Panc1 (cell line): Measurements from ENCODE around the gene GRM2. TPM values are rescaled to one million over a fixed set of nuclear protein-coding genes. Genes with fewer than 3 reads are reported as not detected.
A peak's percentile ranks its signal among the peaks of the same experiment; 100 is the strongest.

ENCODE experiments used
- ATAC-seq: fragments of 200-7000 bp; cut with Tn5 transposase; 2 replicates; pipeline ENCODE4 v1.9.1; 2020; ENCODE audit warnings: mild to moderate bottlenecking, moderate library complexity
- BruUV-seq: library from RNA; stranded (reverse); fragments of 400-500 nt; replicated peaks from 2 replicates; lab custom pipeline; 2021; lab: Mats Ljungman, UMichigan
- CTCF ChIA-PET: fragments of 300-600 bp; sonication (Branson Sonifier 250); formaldehyde crosslinking; loops from one replicate; lab custom pipeline; 2022; ENCODE audit warnings: antibody characterized with exemption; lab: Charles Lee
- POLR2A ChIA-PET: fragments of 300-600 bp; sonication (Branson Sonifier 250); formaldehyde crosslinking; loops from one replicate; lab custom pipeline; 2022; ENCODE audit warnings: antibody characterized with exemption; lab: Charles Lee
- DNase-seq: peaks from one replicate; pipeline ENCODE4 v3.0.0-alpha.2; 2010; ENCODE audit warnings: low read depth, low spot score
- H3K27ac ChIP-seq: 2 replicates; pipeline ENCODE4 v1.5.1; 2011; ENCODE audit warnings: mild to moderate bottlenecking, low read length, inconsistent platforms
- H3K27me3 ChIP-seq: fragments of 200-500 bp; sonication (Bioruptor generic); 2 replicates; pipeline ENCODE4 v1.6.0; 2014; ENCODE audit warnings: low read length, inconsistent platforms; ENCODE audit not compliant: control insufficient read depth, insufficient read depth
- H3K36me3 ChIP-seq: fragments of 200-500 bp; sonication (Bioruptor generic); 2 replicates; pipeline ENCODE4 v1.5.1; 2014; ENCODE audit warnings: inconsistent platforms, mild to moderate bottlenecking, low read length, moderate library complexity; ENCODE audit not compliant: control insufficient read depth, insufficient read depth
- H3K4me1 ChIP-seq: 2 replicates; pipeline ENCODE4 v1.5.1; 2011; ENCODE audit warnings: inconsistent platforms, mild to moderate bottlenecking, low read length, moderate library complexity; ENCODE audit not compliant: control insufficient read depth, insufficient read depth
- H3K4me3 ChIP-seq, 2 experiments: 2 replicates each; pipeline ENCODE4 v1.5.1; 2011 to 2012; ENCODE audit warnings: low read depth in 2 of 2, low read length in 2 of 2, mild to moderate bottlenecking in 2 of 2, inconsistent platforms in 1 of 2, moderate library complexity in 1 of 2
- H3K9me3 ChIP-seq: fragments of 200-500 bp; sonication (Bioruptor generic); 2 replicates; pipeline ENCODE4 v1.5.1; 2014; ENCODE audit warnings: low read depth, mild to moderate bottlenecking, inconsistent platforms, low read length, moderate library complexity; ENCODE audit not compliant: control insufficient read depth, insufficient read depth
- POLR2AphosphoS5 ChIP-seq: IDR thresholded peaks from 2 replicates; pipeline ENCODE4 v1.6.1; 2012; ENCODE audit warnings: mild to moderate bottlenecking, low read depth, low read length, moderate library complexity
- SIN3A ChIP-seq: IDR thresholded peaks from 2 replicates; pipeline ENCODE4 v1.6.1; 2012; ENCODE audit warnings: low read depth, mild to moderate bottlenecking, low read length, moderate library complexity, borderline replicate concordance; ENCODE audit not compliant: insufficient read depth
- TCF7L2 ChIP-seq: IDR thresholded peaks from 2 replicates; pipeline ENCODE4 v1.6.1; 2011; ENCODE audit warnings: mild to moderate bottlenecking, low read depth, low read length, inconsistent platforms
- in situ Hi-C: cut with HindIII; loops from 2 replicates; pipeline ENCODE4 v1.10.0; 2016; ENCODE audit warnings: low sequenced_read_pairs, low pct_unique_long_range_greater_than_20kb
- intact Hi-C: fragments of 100-400 bp; cut with micrococcal nuclease; formaldehyde crosslinking; loops from one replicate; pipeline ENCODE4 v1.10.0; 2022; ENCODE audit not compliant: unreplicated experiment
- total RNA-seq: library from RNA; stranded (reverse); gene quantifications from one replicate; pipeline ENCODE4 v1.2.1, GENCODE V29; 2021; ENCODE audit not compliant: unreplicated experiment
- TF ChIP-seq, protein P1 (sequence below): fragments of 450-650 bp; IDR thresholded peaks from 2 replicates; pipeline ENCODE4 v1.5.1; 2017; ENCODE audit warnings: mild to moderate bottlenecking
- TF ChIP-seq, protein P2 (sequence below), 2 experiments: IDR thresholded peaks; 2 replicates each; pipeline ENCODE4 v1.6.1; 2011 to 2012; ENCODE audit warnings: low read depth in 2 of 2, control low read depth in 1 of 2, low read length in 1 of 2, mild to moderate bottlenecking in 1 of 2, moderate library complexity in 1 of 2; ENCODE audit not compliant: insufficient read depth in 1 of 2

Gene GRM2
- total RNA-seq, 1 experiment from 2014 or later = 0.21 TPM

DNA sequence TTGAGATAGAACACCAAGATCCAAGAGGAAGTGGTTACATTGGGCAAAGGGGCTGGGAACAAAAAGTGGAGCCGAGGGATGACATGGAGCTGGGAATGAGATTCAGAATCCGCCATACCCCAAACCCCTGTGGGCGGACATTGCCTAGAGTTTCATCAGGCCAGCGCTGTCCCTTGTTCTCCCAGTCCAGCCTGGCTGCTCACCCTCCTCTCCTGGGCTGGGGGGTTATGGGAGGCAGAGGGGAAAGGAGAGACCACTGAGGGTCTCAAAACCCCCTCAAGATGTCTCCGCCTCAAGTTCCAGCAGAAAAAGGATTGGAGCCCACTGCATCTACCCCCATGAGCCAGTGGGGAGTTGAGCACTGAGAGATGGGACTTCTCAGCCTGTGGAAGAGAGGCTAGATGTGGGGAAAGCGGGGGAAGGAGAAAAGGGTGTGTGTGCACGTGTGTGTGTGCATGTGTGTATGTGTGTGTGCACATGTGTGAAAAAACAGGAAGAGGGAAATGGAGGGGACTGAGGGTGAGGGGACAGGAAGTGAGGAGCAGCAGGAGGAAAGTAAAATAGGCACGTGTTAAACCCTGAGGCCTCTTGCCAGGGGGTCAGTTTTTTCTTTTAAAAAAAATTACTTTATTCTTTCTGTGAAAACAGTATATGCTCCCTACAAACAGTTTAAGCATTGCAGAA, 14.3 kb downstream of the GRM2 start:
- Histone ChIP-seq H3K9me3 (no peaks in the 10 kb centered on the region), H3K36me3 (no peaks in the 10 kb centered on the region), H3K4me1 (no peaks in the 10 kb centered on the region), H3K27me3 (no peaks in the 10 kb centered on the region; the same call in 1 of the 2 replicates), H3K4me3 (no peak overlapping the region), H3K27ac (no peak overlapping the region)
- CTCF ChIA-PET = no interaction called here
- ATAC-seq = no peak
- BruUV-seq = no TSS peak
- in situ Hi-C loops = no loop called here
- POLR2A ChIA-PET = no interaction called here
- intact Hi-C loops = no loop called here
- DNase-seq = no peak
- TF ChIP-seq TCF7L2 = no peak
- TF ChIP-seq, protein P1, sequence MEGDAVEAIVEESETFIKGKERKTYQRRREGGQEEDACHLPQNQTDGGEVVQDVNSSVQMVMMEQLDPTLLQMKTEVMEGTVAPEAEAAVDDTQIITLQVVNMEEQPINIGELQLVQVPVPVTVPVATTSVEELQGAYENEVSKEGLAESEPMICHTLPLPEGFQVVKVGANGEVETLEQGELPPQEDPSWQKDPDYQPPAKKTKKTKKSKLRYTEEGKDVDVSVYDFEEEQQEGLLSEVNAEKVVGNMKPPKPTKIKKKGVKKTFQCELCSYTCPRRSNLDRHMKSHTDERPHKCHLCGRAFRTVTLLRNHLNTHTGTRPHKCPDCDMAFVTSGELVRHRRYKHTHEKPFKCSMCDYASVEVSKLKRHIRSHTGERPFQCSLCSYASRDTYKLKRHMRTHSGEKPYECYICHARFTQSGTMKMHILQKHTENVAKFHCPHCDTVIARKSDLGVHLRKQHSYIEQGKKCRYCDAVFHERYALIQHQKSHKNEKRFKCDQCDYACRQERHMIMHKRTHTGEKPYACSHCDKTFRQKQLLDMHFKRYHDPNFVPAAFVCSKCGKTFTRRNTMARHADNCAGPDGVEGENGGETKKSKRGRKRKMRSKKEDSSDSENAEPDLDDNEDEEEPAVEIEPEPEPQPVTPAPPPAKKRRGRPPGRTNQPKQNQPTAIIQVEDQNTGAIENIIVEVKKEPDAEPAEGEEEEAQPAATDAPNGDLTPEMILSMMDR = no peak
- TF ChIP-seq POLR2AphosphoS5 = no peak
- TF ChIP-seq SIN3A = no peak
- TF ChIP-seq, protein P2, sequence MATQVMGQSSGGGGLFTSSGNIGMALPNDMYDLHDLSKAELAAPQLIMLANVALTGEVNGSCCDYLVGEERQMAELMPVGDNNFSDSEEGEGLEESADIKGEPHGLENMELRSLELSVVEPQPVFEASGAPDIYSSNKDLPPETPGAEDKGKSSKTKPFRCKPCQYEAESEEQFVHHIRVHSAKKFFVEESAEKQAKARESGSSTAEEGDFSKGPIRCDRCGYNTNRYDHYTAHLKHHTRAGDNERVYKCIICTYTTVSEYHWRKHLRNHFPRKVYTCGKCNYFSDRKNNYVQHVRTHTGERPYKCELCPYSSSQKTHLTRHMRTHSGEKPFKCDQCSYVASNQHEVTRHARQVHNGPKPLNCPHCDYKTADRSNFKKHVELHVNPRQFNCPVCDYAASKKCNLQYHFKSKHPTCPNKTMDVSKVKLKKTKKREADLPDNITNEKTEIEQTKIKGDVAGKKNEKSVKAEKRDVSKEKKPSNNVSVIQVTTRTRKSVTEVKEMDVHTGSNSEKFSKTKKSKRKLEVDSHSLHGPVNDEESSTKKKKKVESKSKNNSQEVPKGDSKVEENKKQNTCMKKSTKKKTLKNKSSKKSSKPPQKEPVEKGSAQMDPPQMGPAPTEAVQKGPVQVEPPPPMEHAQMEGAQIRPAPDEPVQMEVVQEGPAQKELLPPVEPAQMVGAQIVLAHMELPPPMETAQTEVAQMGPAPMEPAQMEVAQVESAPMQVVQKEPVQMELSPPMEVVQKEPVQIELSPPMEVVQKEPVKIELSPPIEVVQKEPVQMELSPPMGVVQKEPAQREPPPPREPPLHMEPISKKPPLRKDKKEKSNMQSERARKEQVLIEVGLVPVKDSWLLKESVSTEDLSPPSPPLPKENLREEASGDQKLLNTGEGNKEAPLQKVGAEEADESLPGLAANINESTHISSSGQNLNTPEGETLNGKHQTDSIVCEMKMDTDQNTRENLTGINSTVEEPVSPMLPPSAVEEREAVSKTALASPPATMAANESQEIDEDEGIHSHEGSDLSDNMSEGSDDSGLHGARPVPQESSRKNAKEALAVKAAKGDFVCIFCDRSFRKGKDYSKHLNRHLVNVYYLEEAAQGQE (IDR thresholded peaks at IDR 0.05; ENCODE audit: insufficient read depth in 1 of 2, low read depth in 2 of 2, low read length in 1 of 2) = no peak

DNA sequence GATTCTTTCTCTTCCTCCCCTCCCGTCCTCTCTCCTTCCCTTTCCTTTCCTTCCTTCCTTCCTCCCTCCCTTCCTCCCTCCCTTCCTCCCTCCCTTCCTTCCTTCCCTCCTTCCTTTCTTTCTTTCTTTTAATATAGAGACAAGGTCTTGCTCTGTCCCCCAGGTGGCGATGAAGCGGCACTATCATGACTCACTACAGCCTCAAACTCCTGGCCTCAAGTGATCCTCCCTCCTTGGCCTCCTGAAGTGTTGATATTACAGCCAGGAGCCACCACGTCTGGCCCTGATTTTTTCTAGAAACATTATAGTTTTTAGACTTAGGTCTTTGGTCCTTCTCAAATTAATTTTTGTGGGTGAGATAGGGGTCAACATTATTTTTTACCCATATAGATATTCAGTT, 15.5 kb downstream of the GRM2 start:
- ChIA-PET CTCF (no interaction called here), POLR2A (no interaction called here)
- ATAC-seq = no peak
- TF ChIP-seq, protein P1 = peak; percentile 26; the same call in 1 of the 2 replicates
- TF ChIP-seq SIN3A (no peak), POLR2AphosphoS5 (no peak), TCF7L2 (no peak)
- TF ChIP-seq, protein P2 (IDR thresholded peaks at IDR 0.05; ENCODE audit: insufficient read depth in 1 of 2, low read depth in 2 of 2, low read length in 1 of 2) = no peak
- Histone ChIP-seq H3K27me3 (no peaks in the 10 kb centered on the region; the same call in 1 of the 2 replicates), H3K9me3 (no peaks in the 10 kb centered on the region), H3K4me1 (no peaks in the 10 kb centered on the region), H3K36me3 (no peaks in the 10 kb centered on the region), H3K4me3 (no peak overlapping the region), H3K27ac (no peak overlapping the region)
- no TSS peak for BruUV-seq
- intact Hi-C loops = no loop called here
- no peak for DNase-seq
- in situ Hi-C loops = no loop called here
